Lower lobe of right lung (tissue), 2 donors: ENCODE results near the gene SOCS1. TPM values are rescaled to one million over a fixed set of nuclear protein-coding genes. Genes with fewer than 3 reads are reported as not detected.

Experiments used
- ATAC-seq, 2 donors: fragments of 200-7000 bp; cut with Tn5 transposase; one replicate each; pipeline ENCODE4 v1.9.1; 2020 to 2022; ENCODE audit warnings: mild to moderate bottlenecking in 2 of 2, moderate library complexity in 2 of 2
- DNase-seq: peaks from one replicate; pipeline ENCODE4 v3.0.0-alpha.2; 2020
- H3K27ac ChIP-seq: fragments of 200-600 bp; one replicate; pipeline ENCODE4 v1.8.0; 2022
- H3K27me3 ChIP-seq: fragments of 200-600 bp; one replicate; pipeline ENCODE4 v1.8.0; 2022; ENCODE audit warnings: low read depth
- H3K36me3 ChIP-seq: fragments of 200-600 bp; one replicate; pipeline ENCODE4 v1.8.0; 2022; ENCODE audit warnings: mild to moderate bottlenecking
- H3K4me1 ChIP-seq: fragments of 200-600 bp; one replicate; pipeline ENCODE4 v1.8.0; 2022
- H3K4me3 ChIP-seq: fragments of 200-600 bp; one replicate; pipeline ENCODE4 v1.8.0; 2022; ENCODE audit warnings: mild to moderate bottlenecking
- H3K9me3 ChIP-seq: fragments of 200-600 bp; one replicate; pipeline ENCODE4 v1.8.0; 2022
- intact Hi-C: fragments of 100-400 bp; cut with DNase I; formaldehyde crosslinking; loops from one replicate; pipeline ENCODE4 v1.11.0; 2022
- total RNA-seq: library from RNA; stranded (reverse); fragmentation: NEBNext Ultra II Directional; extraction: Animal tissue kit (Norgen Biotek cat#: 25700); gene quantifications from one replicate; pipeline ENCODE4 v1.2.1, GENCODE V29; 2021
- TF ChIP-seq, protein P1 (sequence below): fragments of 200-600 bp; IDR thresholded peaks from one replicate; pipeline ENCODE4 v1.8.0; 2022; ENCODE audit warnings: antibody characterized with exemption, mild to moderate bottlenecking
- donor health status: DM: no; HTN: yes; CAD: no; lungs with severe emphysema.

The SOCS1 gene
- total RNA-seq, 1 donor from 2014 or later = 17.8 TPM

DNA sequence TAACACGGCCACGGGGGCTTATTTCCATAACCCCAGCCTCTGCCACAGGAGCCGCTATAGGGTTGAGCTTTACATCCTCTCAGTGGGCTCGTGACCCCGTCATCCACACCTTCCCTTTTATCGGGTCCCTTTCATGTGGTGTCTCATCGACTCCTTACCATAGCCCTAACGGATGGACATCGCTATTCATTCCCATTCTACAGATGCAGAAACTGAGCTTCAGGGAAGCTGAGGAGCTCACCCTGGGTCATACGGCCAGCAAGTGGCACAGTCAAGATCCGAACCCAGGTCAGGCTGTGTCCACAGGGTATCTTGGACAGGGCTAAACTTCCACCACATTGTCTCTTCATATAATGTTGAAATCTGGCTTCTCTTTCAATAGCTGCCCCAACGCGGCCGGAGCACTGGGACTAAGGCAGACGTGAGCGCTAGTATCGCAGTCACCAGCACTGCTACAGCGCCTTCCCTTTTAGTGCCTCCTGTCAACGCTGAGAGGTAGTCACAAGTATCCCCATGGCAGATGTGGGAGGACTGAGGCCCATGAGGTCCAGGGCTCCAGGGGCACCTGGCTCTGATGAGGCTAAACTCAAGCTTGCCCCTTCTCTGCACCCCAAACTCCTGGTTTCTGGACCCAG, 50.8 kb downstream of the SOCS1 start:
- no peak overlapping the region for H3K27ac ChIP-seq
- DNase-seq (no peak), ATAC-seq (no peak)
- peaks cover 6% of the 10 kb centered on the region for H3K27me3 ChIP-seq
- intact Hi-C loops = no loop called here
- H3K9me3 ChIP-seq = peaks cover 6% of the 10 kb centered on the region
- no peak overlapping the region for H3K4me3 ChIP-seq
- TF ChIP-seq, protein P1, sequence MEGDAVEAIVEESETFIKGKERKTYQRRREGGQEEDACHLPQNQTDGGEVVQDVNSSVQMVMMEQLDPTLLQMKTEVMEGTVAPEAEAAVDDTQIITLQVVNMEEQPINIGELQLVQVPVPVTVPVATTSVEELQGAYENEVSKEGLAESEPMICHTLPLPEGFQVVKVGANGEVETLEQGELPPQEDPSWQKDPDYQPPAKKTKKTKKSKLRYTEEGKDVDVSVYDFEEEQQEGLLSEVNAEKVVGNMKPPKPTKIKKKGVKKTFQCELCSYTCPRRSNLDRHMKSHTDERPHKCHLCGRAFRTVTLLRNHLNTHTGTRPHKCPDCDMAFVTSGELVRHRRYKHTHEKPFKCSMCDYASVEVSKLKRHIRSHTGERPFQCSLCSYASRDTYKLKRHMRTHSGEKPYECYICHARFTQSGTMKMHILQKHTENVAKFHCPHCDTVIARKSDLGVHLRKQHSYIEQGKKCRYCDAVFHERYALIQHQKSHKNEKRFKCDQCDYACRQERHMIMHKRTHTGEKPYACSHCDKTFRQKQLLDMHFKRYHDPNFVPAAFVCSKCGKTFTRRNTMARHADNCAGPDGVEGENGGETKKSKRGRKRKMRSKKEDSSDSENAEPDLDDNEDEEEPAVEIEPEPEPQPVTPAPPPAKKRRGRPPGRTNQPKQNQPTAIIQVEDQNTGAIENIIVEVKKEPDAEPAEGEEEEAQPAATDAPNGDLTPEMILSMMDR = no peak
- H3K4me1 ChIP-seq = peaks cover 15% of the 10 kb centered on the region
- no peaks in the 10 kb centered on the region for H3K36me3 ChIP-seq

DNA sequence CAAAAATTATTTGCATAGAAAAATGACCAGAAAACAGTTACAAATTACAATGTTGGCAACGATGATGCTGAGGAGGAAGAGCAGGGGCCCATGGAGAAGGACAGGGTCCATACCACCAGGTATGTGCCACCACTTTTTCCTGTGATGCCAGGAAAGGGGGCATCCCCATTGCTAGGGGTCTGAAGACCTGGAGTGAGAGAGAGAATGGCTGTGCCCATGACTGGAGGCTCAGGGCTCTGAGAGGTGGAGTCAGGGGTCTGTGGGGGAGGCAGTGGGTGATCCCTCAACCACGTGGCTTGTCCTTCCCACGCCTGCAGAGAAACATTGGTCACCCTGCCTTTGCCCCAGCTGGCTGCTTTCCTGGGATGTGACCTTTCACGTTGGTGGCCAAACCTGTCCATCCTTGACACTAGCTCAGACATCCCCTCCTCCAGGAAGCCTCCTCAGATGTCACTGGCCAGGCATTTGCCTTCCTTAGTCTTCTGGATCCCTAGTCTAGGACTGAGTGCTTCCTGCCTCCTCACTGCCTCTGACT, 51.4 kb downstream of the SOCS1 start:
- no peak overlapping the region for H3K27ac ChIP-seq
- DNase-seq = no peak
- peaks cover 6% of the 10 kb centered on the region for H3K9me3 ChIP-seq
- intact Hi-C loops = no loop called here
- no peak overlapping the region for H3K4me3 ChIP-seq
- H3K36me3 ChIP-seq = no peaks in the 10 kb centered on the region
- ATAC-seq = no peak
- TF ChIP-seq, protein P1 = no peak
- peaks cover 6% of the 10 kb centered on the region for H3K27me3 ChIP-seq
- peaks cover 15% of the 10 kb centered on the region for H3K4me1 ChIP-seq

Other genes with a start within 250 kb of the SOCS1 start
- not detected for gene TNP2, start 13.1 kb upstream of the SOCS1 start, total RNA-seq
- not detected for gene PRM3, start 17.4 kb upstream of the SOCS1 start, total RNA-seq
- gene PRM2, start 20.3 kb upstream of the SOCS1 start, total RNA-seq = not detected
- gene PRM1, start 25.1 kb upstream of the SOCS1 start, total RNA-seq = not detected
- gene RMI2, start 89.3 kb upstream of the SOCS1 start, total RNA-seq = 1.7 TPM